A673 (cell line): ENCODE data around the gene TLE2. TPM values are rescaled to one million over a fixed set of nuclear protein-coding genes. Genes with fewer than 3 reads are reported as not detected.

Source experiments
- BruUV-seq: library from RNA; stranded (reverse); fragments of 400-500 nt; replicated peaks from 2 replicates; lab custom pipeline; 2021; lab: Mats Ljungman, UMichigan
- CTCF ChIA-PET: fragments of 300-600 bp; sonication (Branson Sonifier 250); formaldehyde crosslinking; loops from one replicate; lab custom pipeline; 2022; ENCODE audit warnings: antibody characterized with exemption; lab: Charles Lee
- POLR2A ChIA-PET: fragments of 300-600 bp; sonication (Branson Sonifier 250); formaldehyde crosslinking; loops from one replicate; lab custom pipeline; 2022; ENCODE audit warnings: antibody characterized with exemption; ENCODE audit not compliant: low non-redundant PET; lab: Charles Lee
- DNase-seq: peaks from one replicate; pipeline ENCODE4 v3.0.0-alpha.2; 2015; ENCODE audit warnings: low spot score
- H3K27ac ChIP-seq: fragments of 200-600 bp; sonication (generic); 2 replicates; pipeline ENCODE4 v1.5.1; 2016; ENCODE audit warnings: mixed run types, low read depth, mild to moderate bottlenecking, mixed read lengths, antibody characterized with exemption, low read length; ENCODE audit not compliant: poor library complexity, severe bottlenecking
- H3K27me3 ChIP-seq: fragments of 200-600 bp; sonication (generic); replicated peaks from 2 replicates; pipeline ENCODE4 v1.6.1; 2017; ENCODE audit warnings: mixed run types, low read depth, mild to moderate bottlenecking, mixed read lengths, antibody characterized with exemption, low read length; ENCODE audit not compliant: insufficient read depth, poor library complexity
- H3K36me3 ChIP-seq: fragments of 200-600 bp; sonication (generic); 2 replicates; pipeline ENCODE4 v1.6.1; 2016; ENCODE audit warnings: mixed run types, mild to moderate bottlenecking, mixed read lengths, antibody characterized with exemption, low read length; ENCODE audit not compliant: insufficient read depth, poor library complexity, severe bottlenecking
- H3K4me1 ChIP-seq: fragments of 200-600 bp; sonication (generic); 2 replicates; pipeline ENCODE4 v1.6.1; 2017; ENCODE audit warnings: mixed run types, mild to moderate bottlenecking, mixed read lengths, antibody characterized with exemption, low read length; ENCODE audit not compliant: insufficient read depth, poor library complexity, severe bottlenecking
- H3K4me3 ChIP-seq: fragments of 200-600 bp; sonication (generic); 2 replicates; pipeline ENCODE4 v1.5.1; 2016; ENCODE audit warnings: low read depth, mixed run types, mild to moderate bottlenecking, mixed read lengths, low read length; ENCODE audit not compliant: poor library complexity, severe bottlenecking
- H3K9me3 ChIP-seq: fragments of 200-600 bp; sonication (generic); 2 replicates; pipeline ENCODE4 v1.6.1; 2016; ENCODE audit warnings: mixed run types, low read depth, mild to moderate bottlenecking, mixed read lengths, antibody characterized with exemption, low read length; ENCODE audit not compliant: poor library complexity, severe bottlenecking
- EZH2 ChIP-seq: fragments of 200-600 bp; sonication (generic); IDR thresholded peaks from 2 replicates; pipeline ENCODE4 v1.6.1; 2017; ENCODE audit warnings: borderline replicate concordance, low read depth, mild to moderate bottlenecking, mixed read lengths, antibody characterized with exemption, low read length; ENCODE audit not compliant: poor library complexity, severe bottlenecking
- intact Hi-C: fragments of 100-400 bp; cut with micrococcal nuclease; formaldehyde crosslinking; loops from one replicate; pipeline ENCODE4 v1.10.0; 2022; ENCODE audit not compliant: unreplicated experiment
- total RNA-seq: library from RNA; stranded (reverse); gene quantifications from 2 replicates; pipeline ENCODE4 v1.2.3, GENCODE V29; 2021
- TF ChIP-seq, protein P1 (sequence below): fragments of 300-800, 200-600 bp; sonication (generic); conservative IDR thresholded peaks from 2 replicates; pipeline ENCODE4 v1.5.1; 2017; ENCODE audit warnings: low read depth, mild to moderate bottlenecking, antibody characterized with exemption, low read length, moderate library complexity, mixed read lengths

Gene TLE2
- total RNA-seq, 1 experiment from 2014 or later: 10.8 TPM

DNA sequence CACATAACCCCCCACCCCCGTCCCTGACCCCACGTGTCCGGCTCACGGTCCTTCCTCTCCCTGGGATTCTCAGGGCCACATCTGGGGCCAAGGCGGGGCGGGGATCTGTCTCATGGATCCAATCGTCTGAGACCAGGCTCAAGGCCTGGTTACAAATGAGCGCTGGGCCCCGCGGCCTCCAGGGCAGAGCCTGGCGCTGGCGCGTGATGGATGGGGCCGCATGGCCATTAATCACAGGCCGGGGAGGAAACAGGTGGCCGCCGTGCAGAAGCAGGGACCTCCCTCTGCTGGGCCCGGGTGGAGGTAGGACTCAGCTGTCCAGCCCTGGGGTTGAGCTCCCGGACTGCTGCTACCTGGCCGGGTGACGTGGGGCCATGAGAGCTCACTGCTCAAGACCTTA is 39.0 kb upstream of the TLE2 start:
- ChIA-PET POLR2A (interaction anchor here (0.6 kb wide), 1 partner anchor 144 kb away, joined by 6 read pairs; no protein-coding TSS in a partner anchor), CTCF (no interaction called here)
- Histone ChIP-seq H3K4me3 (no peak overlapping the region), H3K4me1 (no peaks in the 10 kb centered on the region), H3K27ac (no peak overlapping the region), H3K9me3 (no peaks in the 10 kb centered on the region), H3K36me3 (no peaks in the 10 kb centered on the region), H3K27me3 (no peaks in the 10 kb centered on the region)
- DNase-seq: no peak
- TF ChIP-seq, protein P1, sequence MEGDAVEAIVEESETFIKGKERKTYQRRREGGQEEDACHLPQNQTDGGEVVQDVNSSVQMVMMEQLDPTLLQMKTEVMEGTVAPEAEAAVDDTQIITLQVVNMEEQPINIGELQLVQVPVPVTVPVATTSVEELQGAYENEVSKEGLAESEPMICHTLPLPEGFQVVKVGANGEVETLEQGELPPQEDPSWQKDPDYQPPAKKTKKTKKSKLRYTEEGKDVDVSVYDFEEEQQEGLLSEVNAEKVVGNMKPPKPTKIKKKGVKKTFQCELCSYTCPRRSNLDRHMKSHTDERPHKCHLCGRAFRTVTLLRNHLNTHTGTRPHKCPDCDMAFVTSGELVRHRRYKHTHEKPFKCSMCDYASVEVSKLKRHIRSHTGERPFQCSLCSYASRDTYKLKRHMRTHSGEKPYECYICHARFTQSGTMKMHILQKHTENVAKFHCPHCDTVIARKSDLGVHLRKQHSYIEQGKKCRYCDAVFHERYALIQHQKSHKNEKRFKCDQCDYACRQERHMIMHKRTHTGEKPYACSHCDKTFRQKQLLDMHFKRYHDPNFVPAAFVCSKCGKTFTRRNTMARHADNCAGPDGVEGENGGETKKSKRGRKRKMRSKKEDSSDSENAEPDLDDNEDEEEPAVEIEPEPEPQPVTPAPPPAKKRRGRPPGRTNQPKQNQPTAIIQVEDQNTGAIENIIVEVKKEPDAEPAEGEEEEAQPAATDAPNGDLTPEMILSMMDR: no peak
- no peak for TF ChIP-seq EZH2
- intact Hi-C loops: no loop called here
- BruUV-seq: no TSS peak

DNA sequence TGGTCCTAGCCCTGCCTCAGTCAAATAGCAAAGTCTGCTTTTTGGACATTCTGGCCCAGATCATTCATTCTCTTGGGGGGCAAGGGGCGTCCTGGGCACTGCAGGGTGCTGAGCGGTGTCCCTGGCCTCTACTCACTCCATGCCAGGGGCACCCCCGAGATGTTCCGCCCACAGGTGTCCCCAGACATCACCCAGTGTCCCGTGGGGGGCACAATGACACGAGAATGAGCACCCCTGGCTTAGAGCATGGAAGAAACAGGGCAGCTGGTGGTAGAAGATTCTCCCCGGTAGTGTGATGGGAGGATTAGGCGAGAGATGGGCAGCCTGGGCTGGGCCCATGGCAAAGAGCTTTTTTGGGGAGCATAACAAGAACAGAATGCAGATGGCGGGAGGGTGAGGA is 38.5 kb upstream of the TLE2 start:
- Histone ChIP-seq H3K4me3 (no peak overlapping the region), H3K27me3 (no peaks in the 10 kb centered on the region), H3K36me3 (no peaks in the 10 kb centered on the region), H3K27ac (no peak overlapping the region), H3K4me1 (no peaks in the 10 kb centered on the region), H3K9me3 (no peaks in the 10 kb centered on the region)
- intact Hi-C loops: no loop called here
- TF ChIP-seq, protein P1: no peak
- TF ChIP-seq EZH2: no peak
- DNase-seq: no peak
- ChIA-PET CTCF (no interaction called here), POLR2A (interaction anchor here (0.6 kb wide), 1 partner anchor 143 kb away, joined by 6 read pairs; no protein-coding TSS in a partner anchor)
- BruUV-seq: no TSS peak

DNA sequence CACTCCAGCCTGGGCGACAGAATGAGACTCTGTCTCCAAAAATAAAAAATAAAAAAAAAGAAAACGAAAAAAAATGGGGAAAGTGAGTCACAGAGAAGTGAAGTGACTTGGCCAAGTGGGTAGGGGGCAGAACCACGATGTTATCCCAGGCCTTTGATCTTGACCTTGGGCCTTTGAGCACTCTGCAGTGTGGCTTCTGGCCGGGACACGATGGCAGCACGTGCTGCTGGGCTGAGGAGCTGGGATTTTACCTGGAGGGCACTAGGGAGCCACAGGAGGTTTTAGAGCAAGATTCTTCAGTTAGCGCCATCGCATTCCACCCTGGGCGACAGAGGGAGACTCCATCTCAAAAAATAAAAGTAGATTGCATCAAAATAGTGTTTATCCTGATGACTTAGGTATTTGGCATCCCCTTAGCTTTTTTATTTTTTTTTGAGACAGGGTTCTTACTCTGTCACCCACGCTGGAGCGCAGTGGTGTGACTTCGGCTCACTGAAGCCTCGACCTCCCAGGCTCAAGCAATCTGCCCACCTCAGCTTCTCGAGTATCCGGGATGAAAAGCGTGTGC is 37.5 kb upstream of the TLE2 start:
- no peak overlapping the region for H3K4me3 ChIP-seq
- no peaks in the 10 kb centered on the region for H3K9me3 ChIP-seq
- DNase-seq: no peak
- CTCF ChIA-PET: interaction anchor here (0.5 kb wide), 1 partner anchor 13 kb away, joined by 3 read pairs; no protein-coding TSS in a partner anchor
- no TSS peak for BruUV-seq
- no peaks in the 10 kb centered on the region for H3K27me3 ChIP-seq
- no peaks in the 10 kb centered on the region for H3K36me3 ChIP-seq
- TF ChIP-seq, protein P1: no peak
- TF ChIP-seq EZH2: no peak
- intact Hi-C loops: no loop called here
- no peaks in the 10 kb centered on the region for H3K4me1 ChIP-seq
- POLR2A ChIA-PET: no interaction called here
- no peak overlapping the region for H3K27ac ChIP-seq
